KG1 (cell line): ENCODE results near the gene CR1.
"Not testable (repeated sequence)": the region's sequence is repeated elsewhere in the genome, so short reads cannot be mapped to it uniquely, and the experiment has no call there.

Experiments
- DNase-seq: peaks from one replicate; lab custom pipeline; 2025; lab: John Stamatoyannopoulos, UW

The CR1 gene

DNA sequence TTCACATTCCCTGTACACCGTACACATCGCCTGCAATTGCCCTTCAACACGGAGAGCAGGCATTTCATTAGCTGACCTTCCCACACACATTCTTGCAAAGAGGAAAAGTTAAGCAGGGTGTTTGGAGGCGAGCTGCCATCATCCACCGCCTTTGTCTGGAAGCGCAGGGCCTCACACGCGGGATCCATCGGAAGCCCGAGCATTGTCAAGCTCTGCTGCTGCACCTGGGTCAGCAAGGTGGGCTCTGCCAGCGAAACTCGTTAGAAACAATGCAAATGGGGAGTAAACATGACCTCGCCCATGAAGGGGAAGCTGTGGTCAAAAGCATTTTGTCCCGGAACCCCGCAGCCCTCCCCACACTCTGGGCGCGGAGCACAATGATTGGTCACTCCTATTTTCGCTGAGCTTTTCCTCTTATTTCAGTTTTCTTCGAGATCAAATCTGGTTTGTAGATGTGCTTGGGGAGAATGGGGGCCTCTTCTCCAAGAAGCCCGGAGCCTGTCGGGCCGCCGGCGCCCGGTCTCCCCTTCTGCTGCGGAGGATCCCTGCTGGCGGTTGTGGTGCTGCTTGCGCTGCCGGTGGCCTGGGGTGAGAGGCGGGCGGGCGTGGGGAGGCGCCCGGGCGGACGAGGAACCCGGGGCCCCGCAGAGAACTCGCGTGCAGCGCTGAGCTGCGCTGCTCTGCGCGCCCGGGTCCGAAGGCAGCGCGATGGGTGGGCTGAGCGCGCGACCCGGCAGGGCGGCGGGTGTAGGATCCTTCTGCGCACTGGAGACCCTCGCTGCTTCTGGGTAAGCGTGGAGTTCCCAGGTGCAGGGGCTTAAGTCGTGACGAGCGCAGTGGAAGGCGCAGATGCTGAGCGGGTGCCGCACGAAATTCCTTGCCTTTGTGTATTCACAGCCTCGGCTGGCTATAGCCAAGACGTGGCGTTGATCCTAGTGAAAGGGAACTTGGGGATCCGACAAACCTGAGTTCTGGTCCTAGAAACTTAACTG, at the start of gene CR1:
Gene CR1, plus strand, starts transcription at position 357 of the 992 bp plus-strand sequence. Its CDS starts 111 bp downstream, at position 468.
- DNase-seq = peak; percentile 52

DNA sequence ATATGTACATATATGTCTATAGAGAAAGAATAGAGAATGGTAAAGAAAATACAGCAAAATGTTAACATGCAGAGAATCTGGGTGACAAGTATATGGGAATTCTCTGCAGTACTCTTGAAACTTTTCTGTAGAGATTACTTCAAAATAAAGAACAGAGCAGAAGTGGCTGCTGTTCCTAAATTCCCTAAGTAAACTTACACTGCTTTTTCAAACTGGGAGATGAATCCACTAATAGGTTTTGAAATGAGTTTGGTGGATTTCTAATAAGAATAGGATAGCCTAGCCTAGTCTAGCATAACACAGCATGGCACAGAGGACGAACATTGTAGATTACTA, 42.3 kb upstream of the CR1 start:
- no peak for DNase-seq

DNA sequence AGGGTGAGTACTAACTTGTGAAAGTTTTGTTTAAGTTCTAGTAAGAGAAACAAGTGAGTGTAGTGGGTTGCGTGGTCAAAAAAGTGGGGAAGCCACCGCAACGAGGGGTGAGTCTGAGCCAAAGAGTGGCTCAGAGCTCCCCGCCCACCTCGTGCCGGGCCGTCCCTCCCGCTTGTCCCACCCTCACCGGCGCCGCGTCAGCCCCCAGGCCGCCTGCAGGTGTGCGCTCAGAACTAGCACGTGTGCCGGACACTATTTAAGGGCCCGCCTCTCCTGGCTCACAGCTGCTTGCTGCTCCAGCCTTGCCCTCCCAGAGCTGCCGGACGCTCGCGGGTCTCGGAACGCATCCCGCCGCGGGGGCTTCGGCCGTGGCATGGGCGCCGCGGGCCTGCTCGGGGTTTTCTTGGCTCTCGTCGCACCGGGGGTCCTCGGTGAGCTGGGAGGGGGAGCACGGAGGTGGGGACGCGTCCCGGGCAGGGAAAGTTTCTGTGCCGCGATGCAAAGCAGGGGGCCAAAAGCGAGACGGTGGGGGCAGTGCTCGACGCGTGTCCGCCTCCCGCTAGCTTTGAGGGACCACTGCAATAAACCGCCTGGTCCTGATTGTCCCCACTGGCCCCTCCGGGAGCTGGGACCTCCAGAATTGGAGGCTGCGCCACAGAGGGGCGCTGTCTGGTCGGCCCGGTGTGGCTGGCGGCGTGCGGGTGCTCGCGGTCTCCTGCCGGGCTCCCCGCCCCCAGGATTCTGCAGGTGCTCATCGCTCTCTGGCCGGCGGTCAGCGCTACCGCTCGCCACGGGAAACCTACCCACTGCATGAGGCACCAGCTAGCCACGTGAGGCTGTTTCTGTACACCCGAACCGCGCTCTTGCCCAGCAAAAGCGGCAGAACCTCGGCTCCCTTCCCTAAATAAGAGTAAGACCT, 41.7 kb upstream of the CR1 start, which contains the start of gene CR2:
Gene CR2, plus strand, starts transcription at position 283 of the 919 bp plus-strand sequence. Its CDS starts 91 bp downstream, at position 374.
- no peak for DNase-seq

DNA sequence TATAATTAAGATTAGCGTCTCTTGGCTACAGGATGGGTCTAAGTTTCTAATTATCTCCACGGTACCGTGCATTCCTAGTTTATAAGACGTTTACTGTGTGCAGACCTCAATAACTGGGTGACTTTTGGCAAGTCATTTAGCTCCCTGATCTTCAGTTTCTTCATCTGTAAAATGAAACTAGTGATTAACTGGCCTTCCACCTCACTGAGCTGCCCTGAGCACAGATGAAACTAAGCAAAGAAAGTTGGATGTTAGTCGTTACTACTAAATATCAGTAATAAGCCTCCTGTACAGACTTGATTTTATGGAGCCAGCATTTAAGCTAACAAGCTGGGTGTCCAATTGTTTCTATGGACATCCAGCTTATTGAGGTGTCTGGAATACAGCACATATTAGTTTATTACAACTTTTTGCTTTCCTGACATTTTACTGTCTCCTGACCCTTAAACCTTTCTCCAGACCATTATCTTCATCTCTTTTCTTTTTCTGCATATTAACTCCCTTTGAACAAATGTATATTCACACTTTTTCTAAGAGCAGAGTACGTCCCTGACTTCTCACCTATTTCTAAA, 40.7 kb upstream of the CR1 start:
- DNase-seq = no peak

DNA sequence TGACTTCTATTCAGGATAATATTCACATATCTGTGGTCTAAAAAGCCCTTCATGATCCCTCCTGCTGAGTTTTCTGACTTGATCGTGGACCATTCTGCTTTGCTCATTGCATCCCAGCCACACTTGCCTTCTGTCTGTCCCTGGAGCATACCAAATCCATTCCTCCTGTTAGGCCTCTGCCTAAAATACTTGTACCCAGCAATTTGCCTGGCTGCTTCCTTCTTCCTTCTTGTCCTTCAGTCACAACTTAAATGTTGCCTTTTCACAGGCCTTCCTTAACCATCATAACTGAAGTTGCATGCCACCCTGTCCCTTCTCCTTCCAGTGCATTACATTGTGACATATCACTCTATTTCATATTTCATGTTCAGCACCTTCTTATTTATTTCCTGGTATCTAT, 37.5 kb upstream of the CR1 start:
- DNase-seq = no peak

DNA sequence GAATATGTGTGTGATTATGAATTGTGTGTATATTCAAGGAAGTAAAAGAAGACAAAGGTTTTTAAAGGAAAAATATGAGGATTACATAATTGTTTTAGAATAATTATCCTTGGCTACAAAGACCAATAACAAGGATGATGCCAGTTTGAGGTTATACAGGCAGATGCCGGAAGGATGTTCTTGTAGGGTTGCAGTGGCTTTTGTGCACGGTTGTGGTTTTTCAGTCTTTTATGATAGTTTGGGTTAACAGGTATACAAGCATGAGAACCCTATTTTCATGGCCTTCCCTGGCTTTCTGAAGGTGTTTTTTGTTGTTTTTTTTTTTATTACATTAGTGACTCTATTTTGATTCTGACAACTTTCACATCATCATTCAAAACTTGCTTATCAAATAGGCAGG, 36.9 kb upstream of the CR1 start:
- no peak for DNase-seq

DNA sequence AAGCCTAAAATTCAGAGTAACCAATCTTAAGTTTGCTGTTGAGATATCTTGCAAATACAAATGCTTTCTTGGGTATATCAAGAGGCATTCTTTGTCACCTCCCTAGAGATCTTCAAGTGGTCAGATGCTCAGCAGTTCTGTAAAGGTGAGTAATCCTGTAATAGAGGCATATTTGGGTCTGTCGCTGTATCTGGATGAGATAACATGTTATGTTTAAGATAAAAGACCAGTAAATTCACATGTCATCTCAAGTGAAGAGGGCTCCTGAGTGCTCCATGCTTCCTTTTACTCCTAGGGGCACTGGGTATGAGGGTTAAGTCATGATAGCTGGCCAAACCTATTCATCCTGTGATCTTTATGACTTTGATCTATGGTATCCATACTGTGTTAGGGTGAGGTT, 34.3 kb upstream of the CR1 start:
- DNase-seq = no peak

DNA sequence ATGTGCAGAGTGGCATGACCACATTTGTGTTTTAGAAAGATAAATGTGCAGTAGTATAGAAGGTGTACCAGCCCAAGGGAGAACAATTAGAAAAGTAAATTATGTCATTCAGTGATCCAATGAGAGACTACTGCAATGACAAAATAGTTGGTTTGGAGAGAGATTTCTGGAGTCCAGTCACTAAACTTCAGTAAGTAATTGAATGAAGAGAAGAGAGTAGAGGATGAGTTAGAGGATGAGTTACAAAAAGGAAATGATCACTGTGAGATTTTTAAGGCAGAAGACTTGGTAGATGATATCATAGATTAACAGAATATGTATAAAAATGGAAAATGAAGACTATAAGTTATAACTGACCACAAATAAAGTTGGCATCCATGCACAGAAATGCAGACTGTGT, 33.4 kb upstream of the CR1 start:
- no peak for DNase-seq

DNA sequence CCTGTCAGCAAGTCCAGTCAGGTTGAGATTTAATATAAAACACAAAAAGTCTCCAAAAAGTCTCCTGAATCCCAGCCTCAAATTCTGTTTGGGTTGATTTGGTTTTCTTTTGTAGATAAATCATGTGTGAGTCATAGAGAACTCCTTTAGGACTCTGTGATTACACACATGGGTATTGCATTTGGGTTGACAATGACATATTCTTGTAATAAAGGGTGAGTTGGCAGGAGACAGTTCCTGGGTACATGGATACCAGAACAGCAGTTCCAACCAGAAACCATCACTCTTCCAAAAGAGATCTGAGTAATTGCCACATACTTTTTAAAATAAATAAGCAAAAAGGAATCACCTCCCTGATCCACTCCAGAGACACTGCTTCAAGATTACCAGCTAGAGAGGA, 32.9 kb upstream of the CR1 start:
- no peak for DNase-seq

DNA sequence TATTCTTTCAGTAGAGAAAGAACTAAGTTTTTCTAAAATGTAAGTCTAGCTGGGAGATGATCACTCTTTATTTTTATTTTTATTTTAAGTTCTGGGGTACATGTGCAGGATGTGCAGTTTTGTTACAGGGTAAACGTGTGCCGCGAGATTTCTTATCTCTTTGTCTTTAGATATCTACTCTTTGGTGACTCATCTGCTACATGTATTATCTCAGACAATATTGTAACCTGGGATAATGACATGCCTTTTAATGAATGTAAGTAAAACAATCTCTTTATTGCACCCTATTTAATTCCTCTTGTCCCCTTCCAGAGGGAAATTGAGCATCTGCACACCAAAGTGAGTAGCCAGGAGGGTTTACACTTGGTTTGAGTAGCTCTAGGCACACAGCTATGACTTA, 32.4 kb upstream of the CR1 start:
- no peak for DNase-seq

DNA sequence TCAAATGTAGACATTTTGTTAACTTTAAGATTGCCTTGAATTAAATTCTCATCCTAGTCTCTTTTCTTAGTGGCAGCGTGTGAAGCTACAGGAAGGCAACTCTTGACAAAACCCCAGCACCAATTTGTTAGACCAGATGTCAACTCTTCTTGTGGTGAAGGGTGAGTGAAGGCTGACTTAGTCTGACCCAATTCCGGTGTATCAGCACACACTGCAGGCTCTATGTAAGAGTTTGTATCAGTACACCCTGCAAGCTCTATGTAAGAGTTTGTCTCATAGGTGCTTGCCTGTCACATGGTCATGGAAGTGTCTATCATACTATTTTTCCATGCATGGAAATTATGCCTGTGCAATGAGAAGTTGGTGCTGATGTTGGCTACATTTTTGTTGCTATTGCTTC, 25.0 kb upstream of the CR1 start:
- no peak for DNase-seq

DNA sequence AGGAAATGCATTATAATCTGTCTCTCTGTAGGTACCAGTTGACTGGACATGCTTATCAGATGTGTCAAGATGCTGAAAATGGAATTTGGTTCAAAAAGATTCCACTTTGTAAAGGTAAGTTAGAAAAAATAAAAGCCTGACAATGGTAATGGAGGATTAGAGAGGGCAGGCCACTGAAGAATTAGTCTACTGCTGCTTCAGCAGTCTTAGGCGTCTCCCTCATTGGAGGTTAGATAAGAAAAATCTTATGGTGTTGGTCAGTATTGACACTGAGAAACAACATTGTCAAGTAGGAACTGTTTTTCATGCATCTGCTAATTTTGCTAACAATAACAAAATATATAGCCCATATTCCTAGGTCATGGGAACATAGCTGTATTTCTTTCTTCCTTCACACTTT, 21.7 kb upstream of the CR1 start:
- no peak for DNase-seq

DNA sequence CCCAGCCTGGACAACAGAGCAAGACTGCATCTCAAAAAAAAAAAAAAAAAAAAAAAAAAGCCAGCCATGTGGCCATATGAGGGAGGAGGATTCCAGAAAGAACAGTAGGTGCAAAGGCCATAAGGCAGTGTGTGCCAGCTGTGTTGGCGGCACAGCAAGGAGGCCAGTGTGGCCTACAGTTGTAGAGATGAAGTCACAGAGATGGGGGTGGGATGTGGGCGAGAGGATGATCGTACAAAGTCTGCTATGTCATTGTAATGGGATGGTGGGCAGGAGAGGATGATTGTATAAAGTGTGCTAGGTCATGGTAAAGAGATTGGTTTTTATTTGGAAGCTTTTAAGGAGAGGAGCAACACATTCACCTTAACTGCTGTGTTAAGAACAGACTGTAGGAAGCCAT, 9.8 kb upstream of the CR1 start:
- no peak for DNase-seq

DNA sequence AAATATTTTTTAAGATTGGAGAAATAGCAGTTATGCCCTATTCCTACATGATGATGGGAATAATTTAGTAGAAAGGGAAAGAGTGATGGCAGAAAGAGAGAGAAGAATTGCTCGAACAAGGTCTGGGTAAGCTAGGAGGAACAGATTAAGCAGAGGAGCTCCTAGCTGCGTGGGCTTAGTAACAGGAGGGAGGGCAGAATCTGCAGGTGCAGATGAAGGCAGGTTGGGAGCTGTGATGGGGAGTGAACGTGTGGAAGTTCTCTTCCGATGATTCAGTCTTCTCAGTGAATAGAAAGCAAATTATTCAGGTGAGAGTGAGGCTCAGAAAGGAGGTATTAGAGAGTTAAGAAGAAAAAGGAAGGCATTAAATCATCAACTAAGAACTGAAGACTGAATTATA, 8.3 kb upstream of the CR1 start:
- DNase-seq = no peak

DNA sequence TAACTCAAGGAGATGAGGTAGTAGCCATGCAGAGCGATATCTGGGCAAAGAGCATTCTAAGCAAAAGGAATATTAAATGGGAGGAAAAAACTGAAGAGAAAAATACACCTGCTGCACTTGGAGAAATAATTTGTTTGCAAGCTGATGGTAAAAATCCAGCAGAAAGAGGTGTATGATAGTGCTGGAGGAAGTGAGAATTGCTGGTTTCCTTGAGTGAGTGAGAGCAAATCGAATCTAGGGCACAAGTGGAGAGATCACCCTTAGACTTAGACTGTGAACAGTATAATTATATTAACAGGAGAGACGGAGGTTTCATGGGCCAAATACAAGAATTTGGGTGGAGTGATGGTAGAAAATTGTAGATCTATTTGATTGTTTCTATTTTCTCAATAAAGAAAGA, 2.7 kb upstream of the CR1 start:
- DNase-seq = no peak

DNA sequence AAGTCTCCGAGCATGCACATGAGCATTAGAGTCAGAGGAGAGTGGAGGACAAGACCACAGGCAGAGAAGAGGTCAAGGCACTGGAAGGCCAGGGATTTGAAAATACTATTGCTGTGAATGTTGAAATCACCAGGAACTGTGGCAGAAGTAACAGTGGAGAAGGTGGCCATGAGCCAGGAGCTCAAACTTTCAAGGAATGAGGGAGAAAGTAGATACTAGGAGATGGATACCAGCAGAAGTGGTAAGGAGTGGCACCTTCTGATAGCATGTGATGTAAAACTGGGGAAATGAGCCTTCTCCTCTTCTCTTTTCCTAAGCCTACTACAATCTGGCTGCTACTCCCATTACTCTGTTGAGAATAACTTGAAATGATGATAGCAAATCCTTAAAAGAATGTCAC, 1.8 kb upstream of the CR1 start:
- no peak for DNase-seq

DNA sequence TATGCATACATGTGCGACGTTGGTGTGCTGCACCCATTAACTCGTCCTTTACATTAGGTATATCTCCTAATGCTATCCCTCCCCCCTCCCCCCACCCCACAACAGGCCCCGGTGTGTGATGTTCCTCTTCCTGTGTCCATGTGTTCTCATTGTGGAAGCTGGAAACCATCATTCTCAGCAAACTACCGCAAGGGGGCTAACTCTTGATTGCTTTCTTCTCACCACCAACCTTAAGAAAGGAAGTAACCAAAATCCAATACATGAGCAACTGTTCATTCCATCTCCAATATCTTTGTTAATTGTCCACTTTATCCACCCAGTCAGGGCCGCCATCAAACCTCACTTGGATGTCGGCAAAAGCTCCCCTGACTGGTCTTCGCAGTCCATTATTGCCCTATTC, 676 bp upstream of the CR1 start:
- not testable (repeated sequence) for DNase-seq

DNA sequence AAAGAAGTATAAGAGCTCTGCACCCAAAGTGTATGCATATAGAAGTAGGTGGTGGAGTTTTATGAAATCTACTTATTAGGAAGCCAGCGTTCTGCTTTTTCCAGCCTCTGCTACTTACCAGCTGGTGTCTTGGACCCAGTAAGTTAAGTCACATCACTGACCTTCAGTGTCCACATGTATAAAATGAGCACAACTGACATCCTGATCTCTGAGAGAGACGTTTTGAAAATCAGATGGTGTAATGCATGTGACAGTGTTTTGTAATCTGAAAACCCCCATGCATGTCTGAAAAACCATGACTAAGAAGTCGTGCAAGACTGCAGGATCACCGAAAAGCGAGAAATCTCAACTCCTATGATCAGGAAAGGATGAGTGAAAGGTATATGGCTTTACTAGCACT, 2.0 kb downstream of the CR1 start:
- DNase-seq = no peak

DNA sequence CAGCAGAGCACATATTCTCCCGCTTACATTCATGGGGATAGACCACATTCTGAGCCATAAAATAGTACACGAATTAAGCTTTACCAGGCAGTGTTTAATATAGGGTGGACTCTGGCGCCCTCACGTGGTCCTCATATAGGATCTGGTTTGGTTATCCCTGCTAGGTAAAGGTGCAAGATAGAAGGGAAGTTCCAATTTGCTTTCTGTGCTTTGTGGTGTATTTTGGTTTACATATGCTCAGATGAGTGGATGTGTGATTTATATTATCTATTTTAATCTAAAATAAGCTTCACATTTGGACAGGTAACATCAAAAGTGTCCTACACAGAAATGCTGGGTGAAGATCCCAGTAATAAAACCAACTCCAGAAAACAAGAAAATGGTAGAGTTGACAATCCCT, 3.6 kb downstream of the CR1 start:
- peak; percentile 26 for DNase-seq

DNA sequence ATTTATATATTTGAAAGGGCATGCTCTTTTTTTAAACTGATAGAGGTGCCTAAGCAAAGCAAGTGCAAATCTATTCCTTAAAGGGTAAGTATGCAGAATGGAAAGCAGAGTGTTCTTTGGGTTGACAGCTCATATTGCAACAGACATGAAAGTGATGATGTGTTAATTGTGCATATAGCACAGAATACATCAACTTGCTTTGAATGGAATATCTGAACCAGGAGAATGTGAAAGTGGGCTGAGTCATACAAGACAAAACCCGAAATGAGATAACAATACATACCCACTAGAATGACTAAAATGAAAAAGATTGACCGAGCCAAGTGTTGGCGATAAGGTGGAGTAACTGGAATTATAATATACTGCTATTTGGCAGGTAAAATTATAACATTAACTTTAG, 4.3 kb downstream of the CR1 start:
- DNase-seq = no peak

DNA sequence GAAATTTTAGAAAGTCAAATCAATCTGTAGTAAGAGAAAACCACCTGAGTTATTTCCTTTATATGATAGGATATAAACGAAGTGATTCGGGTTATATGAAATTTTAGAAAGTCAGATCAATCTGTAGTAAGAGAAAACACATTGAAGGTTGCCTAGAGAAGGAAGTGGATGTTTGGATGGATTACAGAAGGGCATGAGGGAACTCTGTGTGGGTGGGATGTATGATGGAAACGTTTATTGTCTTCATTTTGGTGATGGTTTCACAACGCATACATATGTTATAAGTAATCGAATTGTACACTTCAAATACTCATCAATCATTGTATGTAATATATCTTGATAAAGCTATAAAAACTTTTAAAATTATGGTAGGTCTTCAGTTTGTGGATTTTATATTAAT, 5.1 kb downstream of the CR1 start:
- no peak for DNase-seq

DNA sequence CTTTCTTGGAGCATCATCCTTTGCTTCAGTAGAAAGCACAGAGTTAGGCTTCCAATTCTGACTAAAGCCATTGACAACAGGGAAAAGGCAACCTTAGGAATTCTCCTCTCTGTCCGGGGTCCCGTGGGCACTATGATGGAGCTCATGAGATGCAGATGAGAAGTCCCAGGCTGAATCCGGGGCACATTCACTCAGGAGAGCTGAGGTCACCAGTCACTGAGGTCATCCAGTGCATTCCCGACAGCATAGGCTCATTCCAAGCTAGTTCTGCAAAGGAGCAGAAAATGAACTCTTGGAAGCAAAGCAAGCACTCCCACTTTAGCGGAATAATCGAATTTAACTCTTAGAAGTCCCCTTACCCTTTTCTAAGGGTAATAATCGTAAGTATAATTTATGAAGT, 6.8 kb downstream of the CR1 start:
- DNase-seq = no peak

DNA sequence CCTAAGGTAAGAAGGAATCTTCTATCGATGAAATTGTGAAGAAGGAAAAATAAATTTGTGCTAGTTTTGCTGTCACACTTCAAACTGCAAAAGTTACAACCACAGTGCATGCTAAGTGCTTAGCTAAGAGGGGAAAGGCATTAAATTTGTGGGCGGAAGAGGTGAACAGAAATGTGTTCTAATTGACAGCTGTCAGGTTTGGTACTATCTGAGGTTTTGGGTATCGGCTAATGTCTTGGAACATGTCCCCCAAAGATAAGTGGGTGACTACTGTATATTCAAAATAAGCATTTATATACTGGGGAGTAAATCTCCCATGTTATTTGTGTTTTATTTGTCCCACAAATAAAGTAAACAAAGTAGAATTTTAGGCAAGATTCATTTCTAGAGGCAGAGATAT, 8.0 kb downstream of the CR1 start:
- no peak for DNase-seq
